GM12874 (cell line): ENCODE data around the gene DDX41.

Experiments
- CTCF ChIP-seq: IDR thresholded peaks from 2 replicates; pipeline ENCODE4 v1.5.1; 2011; ENCODE audit warnings: low read depth, mild to moderate bottlenecking, control low read depth, low read length, moderate library complexity; ENCODE audit not compliant: insufficient read depth

DDX41 gene

GRCh38 chr5:177492841-177493240, 23.9 kb downstream of the DDX41 start:
- no peak for TF ChIP-seq CTCF

- no peak for TF ChIP-seq CTCF
These were observed 24.6 kb downstream of the DDX41 start for GRCh38 chr5:177491983-177492746.

GRCh38 chr5:177491429-177491945, 25.3 kb downstream of the DDX41 start:
- peak; percentile 54 for TF ChIP-seq CTCF

DNA sequence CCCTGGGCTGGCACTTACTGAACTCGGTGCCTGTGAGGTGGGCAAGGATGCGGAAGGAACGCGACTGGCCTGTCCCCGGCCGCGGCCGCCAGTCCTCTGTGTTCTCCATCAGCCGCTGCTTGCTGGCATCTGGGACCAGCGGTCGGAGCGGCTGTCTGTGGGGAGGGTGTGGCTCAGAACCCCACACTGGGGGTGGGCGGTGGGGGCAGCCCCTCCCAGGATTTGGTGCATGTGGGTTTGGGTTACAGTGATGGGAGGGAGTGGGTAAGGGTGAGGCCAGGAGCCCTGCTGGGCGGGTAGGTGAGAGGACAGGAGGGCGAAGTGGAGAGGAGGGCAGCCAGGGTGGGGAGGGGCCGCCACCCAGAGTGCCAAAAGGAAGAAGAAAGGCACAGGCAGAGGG, 25.8 kb downstream of the DDX41 start:
- TF ChIP-seq CTCF = no peak

- TF ChIP-seq CTCF = no peak
These were observed 26.3 kb downstream of the DDX41 start for GRCh38 chr5:177490311-177490991.

DNA sequence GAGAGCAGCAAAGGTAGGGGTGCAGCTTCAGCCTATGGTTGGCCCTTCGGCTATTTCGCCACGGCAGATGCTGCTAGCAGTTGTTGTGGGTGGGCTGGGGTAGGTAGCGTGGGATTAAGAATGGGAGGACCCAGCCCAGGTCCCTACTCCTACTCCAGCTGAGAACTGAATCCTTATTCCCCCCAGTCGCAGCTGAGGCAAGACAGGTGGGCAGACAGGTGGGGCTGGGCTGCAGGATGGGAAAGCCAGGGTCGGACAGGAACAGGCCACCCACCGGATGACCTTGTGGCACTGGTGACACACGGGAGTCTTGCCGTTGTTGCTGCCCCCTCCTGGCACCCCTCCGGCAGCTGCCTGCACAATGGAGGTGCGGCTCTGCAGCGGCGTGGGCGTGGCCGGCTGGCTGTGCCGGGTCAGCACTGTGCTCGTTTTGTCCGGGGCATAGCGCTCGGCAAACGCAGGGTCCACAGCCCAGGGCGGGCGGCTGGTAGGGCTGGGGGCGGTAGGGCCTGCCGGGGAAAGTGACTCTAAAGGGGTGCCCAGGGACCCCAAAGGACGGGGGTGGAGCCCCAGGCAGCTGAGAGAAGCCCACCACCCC, 27.5 kb downstream of the DDX41 start:
- no peak for TF ChIP-seq CTCF

DNA sequence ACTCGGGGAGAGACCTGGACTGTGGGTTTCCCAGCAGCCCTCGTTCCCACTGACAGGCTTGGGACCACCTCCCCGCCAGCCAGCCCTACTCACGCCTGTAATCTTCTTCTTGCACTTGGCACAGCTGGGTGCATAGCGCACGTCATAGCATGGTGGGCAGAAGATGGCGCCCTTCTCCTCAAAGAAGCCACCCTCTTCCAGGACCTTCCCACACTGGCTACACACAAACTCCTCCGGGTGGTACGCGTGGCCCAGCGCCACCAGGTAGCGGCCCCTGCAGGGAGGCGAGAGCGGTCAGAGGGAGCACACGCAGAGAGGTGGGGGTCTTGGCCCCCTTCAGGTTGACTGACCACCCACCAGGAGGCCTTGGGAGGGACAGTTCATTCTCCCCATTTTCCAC, 28.8 kb downstream of the DDX41 start:
- no peak for TF ChIP-seq CTCF
